WTC11 (cell line): ENCODE measurements around the gene ERC2.

Experiments
- ATF2 ChIP-seq: sonication (generic); formaldehyde crosslinking; IDR thresholded peaks from 2 replicates; pipeline ENCODE4 v1.8.1; 2022; ENCODE audit warnings: low read depth, missing genetic modification reagents, borderline replicate concordance
- CREM ChIP-seq: sonication (generic); formaldehyde crosslinking; IDR thresholded peaks from 2 replicates; pipeline ENCODE4 v1.8.1; 2022; ENCODE audit warnings: mild to moderate bottlenecking, missing genetic modification reagents, moderate library complexity
- CTCF ChIP-seq: fragments of 200-600 bp; IDR thresholded peaks from 2 replicates; pipeline ENCODE4 v1.8.0; 2022; ENCODE audit warnings: antibody characterized with exemption
- E2F4 ChIP-seq: sonication (generic); formaldehyde crosslinking; IDR thresholded peaks from 2 replicates; pipeline ENCODE4 v1.8.1; 2022; ENCODE audit warnings: low read depth, mild to moderate bottlenecking, moderate library complexity, missing genetic modification reagents, borderline replicate concordance
- FOXJ3 ChIP-seq: sonication (generic); formaldehyde crosslinking; IDR thresholded peaks from 2 replicates; pipeline ENCODE4 v1.9.0; 2021; ENCODE audit warnings: missing genetic modification reagents, mild to moderate bottlenecking, borderline replicate concordance
- KAT7 ChIP-seq: sonication (generic); formaldehyde crosslinking; IDR thresholded peaks from 2 replicates; pipeline ENCODE4 v1.8.1; 2023; ENCODE audit warnings: missing genetic modification reagents, mild to moderate bottlenecking, borderline replicate concordance
- NR3C1 ChIP-seq: sonication (generic); formaldehyde crosslinking; conservative IDR thresholded peaks from 2 replicates; pipeline ENCODE4 v1.8.1; 2023; ENCODE audit warnings: low read depth, mild to moderate bottlenecking, missing genetic modification reagents
- SMAD4 ChIP-seq: sonication (generic); formaldehyde crosslinking; IDR thresholded peaks from 2 replicates; pipeline ENCODE4 v1.8.0; 2022; ENCODE audit warnings: mild to moderate bottlenecking, missing genetic modification reagents
- TP53 ChIP-seq: sonication (generic); formaldehyde crosslinking; IDR thresholded peaks from 2 replicates; pipeline ENCODE4 v1.8.1; 2023; ENCODE audit warnings: mild to moderate bottlenecking, missing genetic modification reagents
- USF2 ChIP-seq: sonication (generic); formaldehyde crosslinking; IDR thresholded peaks from 2 replicates; pipeline ENCODE4 v1.8.1; 2023; ENCODE audit warnings: mild to moderate bottlenecking, missing genetic modification reagents, moderate library complexity
- ZBTB43 ChIP-seq: sonication (generic); formaldehyde crosslinking; IDR thresholded peaks from 2 replicates; pipeline ENCODE4 v1.8.1; 2023; ENCODE audit warnings: mild to moderate bottlenecking, missing genetic modification reagents
- ZMAT4 ChIP-seq: fragments of 250-450 bp; sonication (Bioruptor Pico); IDR thresholded peaks from 2 replicates; pipeline ENCODE4 v1.9.0; 2021; ENCODE audit warnings: mild to moderate bottlenecking
- ZNF232 ChIP-seq: sonication (generic); formaldehyde crosslinking; IDR thresholded peaks from 2 replicates; pipeline ENCODE4 v1.8.0; 2022; ENCODE audit warnings: mild to moderate bottlenecking, missing genetic modification reagents

- TF ChIP-seq ZBTB43 (CRISPR knock-in tag) = no peak
- no peak for TF ChIP-seq E2F4
- no peak for TF ChIP-seq ATF2 (CRISPR knock-in tag)
- no peak for TF ChIP-seq TP53 (CRISPR knock-in tag)
- TF ChIP-seq NR3C1 = no peak
- TF ChIP-seq CTCF = no peak
- TF ChIP-seq KAT7 (CRISPR knock-in tag) = no peak
- TF ChIP-seq ZMAT4 (CRISPR knock-in tag) = no peak
- TF ChIP-seq USF2 (CRISPR knock-in tag) = no peak
- TF ChIP-seq CREM (CRISPR knock-in tag) = no peak
- no peak for TF ChIP-seq ZNF232 (CRISPR knock-in tag)
- no peak for TF ChIP-seq SMAD4 (CRISPR knock-in tag)
- TF ChIP-seq FOXJ3 (CRISPR knock-in tag) = no peak
These were observed 265.3 kb downstream of the ERC2 start for GRCh38 chr3:56202997-56203396.
